Measurements from ENCODE around the gene CLIC4. TPM values are rescaled to one million over a fixed set of nuclear protein-coding genes. Genes with fewer than 3 reads are reported as not detected.

CLIC4 gene
- total RNA-seq, 1 experiment from 2014 or later: 262 TPM

- Mint-ChIP-seq H3K36me3 (no peaks in the 10 kb centered on the region), H3K4me3 (no peak overlapping the region), H3K4me1 (no peaks in the 10 kb centered on the region), H3K27me3 (ENCODE audit: low read depth) (peaks cover 21% of the 10 kb centered on the region; the same call in 1 of the 2 replicates), H3K9me3 (peaks cover 19% of the 10 kb centered on the region), H3K27ac (no peak overlapping the region)
- ATAC-seq (no peak), DNase-seq (ENCODE audit: low spot score) (no peak)
- TF ChIP-seq ZNF423 (CRISPR knock-in tag; IDR thresholded peaks at IDR 0.05) (no peak), FOXK1 (CRISPR knock-in tag; IDR thresholded peaks at IDR 0.05) (no peak), EMX1 (CRISPR knock-in tag; IDR thresholded peaks at IDR 0.05) (no peak), IRF1 (CRISPR knock-in tag; IDR thresholded peaks at IDR 0.05) (no peak), TP53 (CRISPR knock-in tag; IDR thresholded peaks at IDR 0.05) (no peak), TEAD1 (CRISPR knock-in tag; IDR thresholded peaks at IDR 0.05) (no peak), NFYB (CRISPR knock-in tag; conservative IDR thresholded peaks at IDR 0.05; ENCODE audit: low read depth) (no peak), MLX (CRISPR knock-in tag; IDR thresholded peaks at IDR 0.05) (no peak), ZNF396 (CRISPR knock-in tag; IDR thresholded peaks at IDR 0.05; ENCODE audit: borderline replicate concordance) (no peak), NFATC4 (CRISPR knock-in tag; IDR thresholded peaks at IDR 0.05) (no peak), ATF1 (CRISPR knock-in tag; IDR thresholded peaks at IDR 0.05) (no peak)
- TF ChIP-seq, protein P1, sequence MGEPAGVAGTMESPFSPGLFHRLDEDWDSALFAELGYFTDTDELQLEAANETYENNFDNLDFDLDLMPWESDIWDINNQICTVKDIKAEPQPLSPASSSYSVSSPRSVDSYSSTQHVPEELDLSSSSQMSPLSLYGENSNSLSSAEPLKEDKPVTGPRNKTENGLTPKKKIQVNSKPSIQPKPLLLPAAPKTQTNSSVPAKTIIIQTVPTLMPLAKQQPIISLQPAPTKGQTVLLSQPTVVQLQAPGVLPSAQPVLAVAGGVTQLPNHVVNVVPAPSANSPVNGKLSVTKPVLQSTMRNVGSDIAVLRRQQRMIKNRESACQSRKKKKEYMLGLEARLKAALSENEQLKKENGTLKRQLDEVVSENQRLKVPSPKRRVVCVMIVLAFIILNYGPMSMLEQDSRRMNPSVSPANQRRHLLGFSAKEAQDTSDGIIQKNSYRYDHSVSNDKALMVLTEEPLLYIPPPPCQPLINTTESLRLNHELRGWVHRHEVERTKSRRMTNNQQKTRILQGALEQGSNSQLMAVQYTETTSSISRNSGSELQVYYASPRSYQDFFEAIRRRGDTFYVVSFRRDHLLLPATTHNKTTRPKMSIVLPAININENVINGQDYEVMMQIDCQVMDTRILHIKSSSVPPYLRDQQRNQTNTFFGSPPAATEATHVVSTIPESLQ (CRISPR knock-in tag; IDR thresholded peaks at IDR 0.05): no peak
- TF ChIP-seq, protein P2, sequence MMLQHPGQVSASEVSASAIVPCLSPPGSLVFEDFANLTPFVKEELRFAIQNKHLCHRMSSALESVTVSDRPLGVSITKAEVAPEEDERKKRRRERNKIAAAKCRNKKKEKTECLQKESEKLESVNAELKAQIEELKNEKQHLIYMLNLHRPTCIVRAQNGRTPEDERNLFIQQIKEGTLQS (CRISPR knock-in tag; conservative IDR thresholded peaks at IDR 0.05): no peak
- TF ChIP-seq, protein P3, sequence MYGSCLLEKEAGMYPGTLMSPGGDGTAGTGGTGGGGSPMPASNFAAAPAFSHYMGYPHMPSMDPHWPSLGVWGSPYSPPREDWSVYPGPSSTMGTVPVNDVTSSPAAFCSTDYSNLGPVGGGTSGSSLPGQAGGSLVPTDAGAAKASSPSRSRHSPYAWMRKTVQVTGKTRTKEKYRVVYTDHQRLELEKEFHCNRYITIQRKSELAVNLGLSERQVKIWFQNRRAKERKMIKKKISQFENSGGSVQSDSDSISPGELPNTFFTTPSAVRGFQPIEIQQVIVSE (CRISPR knock-in tag; IDR thresholded peaks at IDR 0.05; ENCODE audit: borderline replicate concordance): no peak
- POLR2A ChIA-PET: no interaction called here
- CTCF ChIA-PET: interaction anchor here (0.6 to 1.4 kb wide), 2 partner anchors 14 to 285 kb away, joined by 3 read pairs; no protein-coding TSS in a partner anchor
Observed at GRCh38 chr1:24884751-24885150, 139.5 kb downstream of the CLIC4 start.

GRCh38 chr1:24886241-24886640 is 141.0 kb downstream of the CLIC4 start:
- H3K27ac Mint-ChIP-seq: no peak overlapping the region
- H3K4me1 Mint-ChIP-seq: no peaks in the 10 kb centered on the region
- ChIA-PET CTCF (interaction anchor here (0.6 to 3.2 kb wide), 3 partner anchors 13 to 198 kb away, joined by 3 to 12 read pairs (median 4); no protein-coding TSS in a partner anchor), POLR2A (no interaction called here)
- H3K36me3 Mint-ChIP-seq: no peaks in the 10 kb centered on the region; the same call in 1 of the 2 replicates
- ATAC-seq (no peak), DNase-seq (ENCODE audit: low spot score) (no peak)
- peaks cover 18% of the 10 kb centered on the region; the same call in 1 of the 2 replicates for H3K27me3 Mint-ChIP-seq (ENCODE audit: low read depth)
- TF ChIP-seq USF2 (CRISPR knock-in tag; IDR thresholded peaks at IDR 0.05) (no peak), ZBTB43 (CRISPR knock-in tag; IDR thresholded peaks at IDR 0.05) (no peak), ESRRA (CRISPR knock-in tag; IDR thresholded peaks at IDR 0.05; ENCODE audit: borderline replicate concordance) (no peak)
- TF ChIP-seq, protein P4, sequence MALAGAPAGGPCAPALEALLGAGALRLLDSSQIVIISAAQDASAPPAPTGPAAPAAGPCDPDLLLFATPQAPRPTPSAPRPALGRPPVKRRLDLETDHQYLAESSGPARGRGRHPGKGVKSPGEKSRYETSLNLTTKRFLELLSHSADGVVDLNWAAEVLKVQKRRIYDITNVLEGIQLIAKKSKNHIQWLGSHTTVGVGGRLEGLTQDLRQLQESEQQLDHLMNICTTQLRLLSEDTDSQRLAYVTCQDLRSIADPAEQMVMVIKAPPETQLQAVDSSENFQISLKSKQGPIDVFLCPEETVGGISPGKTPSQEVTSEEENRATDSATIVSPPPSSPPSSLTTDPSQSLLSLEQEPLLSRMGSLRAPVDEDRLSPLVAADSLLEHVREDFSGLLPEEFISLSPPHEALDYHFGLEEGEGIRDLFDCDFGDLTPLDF (CRISPR knock-in tag; IDR thresholded peaks at IDR 0.05): no peak
- peaks cover 21% of the 10 kb centered on the region for H3K9me3 Mint-ChIP-seq
- H3K4me3 Mint-ChIP-seq: no peak overlapping the region
